HG02798 (cell line): ENCODE measurements around the gene SLC16A9.

ENCODE experiments used
- ATAC-seq: cut with Tn5 transposase; IDR thresholded peaks from one replicate; pipeline ENCODE4 v1.9.1; 2021; ENCODE audit warnings: mild to moderate bottlenecking; ENCODE audit not compliant: unreplicated experiment, poor library complexity

SLC16A9 gene

DNA sequence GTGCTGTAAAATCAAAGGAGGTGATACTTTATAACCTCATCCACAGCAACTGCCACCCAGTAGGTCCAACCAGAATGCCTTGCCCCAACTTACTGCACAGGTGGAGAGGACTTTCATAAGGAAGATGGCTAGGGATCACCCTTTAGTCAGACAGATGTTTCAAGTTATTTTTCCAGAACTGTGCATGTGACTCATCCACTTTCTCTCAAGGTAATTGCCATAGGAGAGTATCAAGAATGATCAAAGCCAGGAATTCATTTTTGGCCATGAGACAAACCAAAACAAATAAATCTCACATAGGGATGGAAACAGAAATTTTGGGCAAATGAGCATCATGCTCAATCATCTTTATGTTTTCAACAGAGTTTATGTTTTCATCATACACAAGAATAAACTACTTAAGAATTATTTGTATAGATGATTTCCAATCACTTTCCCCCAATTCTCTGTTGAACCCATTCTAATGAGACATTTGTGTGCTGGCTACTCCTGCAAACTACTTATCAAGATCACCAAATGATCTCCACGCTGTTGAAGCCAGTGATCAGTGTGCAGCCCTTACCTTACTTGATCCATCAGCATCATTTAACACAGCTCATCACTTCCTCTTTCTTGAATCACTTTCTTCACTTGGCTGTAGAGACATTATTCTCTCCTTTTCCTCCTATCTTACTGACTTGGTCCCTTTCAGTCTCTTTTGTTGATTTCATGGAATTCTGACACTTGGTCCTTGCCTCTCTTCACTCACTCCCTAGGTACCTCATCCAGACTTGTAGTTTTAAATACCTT, 74.0 kb downstream of the SLC16A9 start:
- ATAC-seq, result no peak

DNA sequence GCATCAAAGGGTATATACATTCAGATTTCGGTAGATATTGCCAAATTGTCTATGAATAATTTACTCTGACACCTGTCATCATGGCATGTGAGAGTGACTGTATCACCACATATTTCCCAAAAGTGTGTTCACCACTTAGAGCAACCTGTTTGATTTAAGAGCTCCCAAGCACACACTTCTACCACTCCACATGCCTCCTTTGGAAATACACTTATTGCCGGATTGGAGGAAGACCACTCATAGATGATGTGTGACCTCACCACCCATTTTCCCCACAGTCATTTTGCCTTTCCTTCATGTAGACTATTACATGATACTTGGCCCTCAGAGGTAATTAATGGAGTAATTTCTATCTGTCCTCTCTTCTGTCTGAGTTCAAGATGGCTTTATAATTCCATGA, 75.5 kb downstream of the SLC16A9 start:
- ATAC-seq, result no peak

DNA sequence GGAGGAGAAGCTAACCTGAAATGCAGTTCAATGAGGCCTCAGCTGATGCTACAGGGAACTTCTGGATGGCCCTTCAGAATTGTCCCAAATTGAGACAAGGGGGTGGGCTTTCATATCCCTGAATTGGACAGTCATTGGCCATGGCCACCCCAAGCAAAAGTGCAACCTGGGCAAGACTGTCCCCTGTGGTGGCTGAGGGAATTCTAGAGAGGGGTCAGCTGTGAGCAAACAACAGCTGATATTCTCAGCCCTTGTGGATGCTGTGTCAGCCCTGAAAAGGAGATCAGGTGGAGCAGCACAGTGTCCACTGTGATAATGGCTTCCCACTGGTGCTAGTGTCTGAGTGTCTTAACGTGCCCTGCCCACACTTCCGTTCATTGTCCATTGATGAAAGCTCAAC, 76.6 kb downstream of the SLC16A9 start:
- ATAC-seq, result no peak

DNA sequence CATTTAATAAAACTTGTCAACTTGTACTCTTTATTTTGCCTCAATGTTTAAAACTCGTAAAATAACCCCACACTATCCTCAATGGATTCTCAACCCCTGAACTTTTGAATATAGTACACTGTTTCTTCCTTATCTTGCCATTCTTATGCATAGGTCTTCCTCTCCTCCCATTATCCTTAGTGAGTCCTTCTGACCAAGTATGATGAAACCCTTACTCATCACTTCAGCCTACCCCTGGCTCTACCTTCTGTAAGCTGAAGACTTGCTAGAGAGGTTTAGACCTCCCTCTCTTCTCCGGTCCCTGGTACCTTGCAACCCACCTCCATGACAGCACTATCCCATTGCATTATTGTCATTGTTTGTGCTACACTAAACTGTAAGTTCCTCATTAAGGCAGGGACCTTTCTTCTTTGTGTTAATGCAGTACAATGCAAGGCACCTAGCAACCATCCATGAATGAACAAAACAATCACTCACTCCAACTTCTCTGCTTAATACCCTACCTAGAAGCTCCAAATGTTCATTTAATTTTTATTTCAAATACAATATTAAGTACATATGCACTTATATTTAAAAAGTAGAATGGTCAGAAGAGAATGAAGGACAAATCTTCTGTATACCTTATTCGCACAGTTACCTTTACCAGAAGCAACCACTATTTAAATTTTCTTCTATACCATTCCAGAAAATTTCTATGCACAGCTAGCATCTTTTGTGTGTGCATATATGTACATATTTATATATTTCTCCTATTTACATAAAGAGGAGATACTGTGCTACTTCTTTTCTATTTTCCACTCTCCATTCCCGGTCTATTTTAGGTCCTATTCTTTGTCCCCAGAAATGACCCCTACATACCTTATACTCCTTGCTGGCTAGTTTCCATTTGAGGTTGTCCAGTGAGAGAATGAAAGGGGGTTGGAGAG, 77.5 kb downstream of the SLC16A9 start:
- ATAC-seq, result no peak

DNA sequence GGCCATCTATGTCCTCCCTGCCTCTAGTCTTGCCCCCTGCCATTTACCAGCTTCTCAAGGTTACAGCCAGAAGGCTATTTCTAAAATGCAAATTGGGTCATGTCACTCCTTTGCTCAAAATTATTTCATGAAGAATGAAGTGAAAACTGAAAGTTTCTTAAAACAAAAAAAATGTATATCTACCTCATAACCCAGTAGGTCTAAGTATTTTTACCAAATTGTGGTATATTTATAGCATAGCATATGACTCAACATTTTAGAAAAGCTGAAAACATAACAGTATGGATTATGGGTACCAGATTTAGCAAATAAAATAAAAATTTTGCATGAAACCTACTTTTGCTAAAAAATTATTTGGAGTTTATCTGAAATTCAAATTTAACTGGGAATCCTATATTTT, 78.4 kb downstream of the SLC16A9 start:
- no peak for ATAC-seq

DNA sequence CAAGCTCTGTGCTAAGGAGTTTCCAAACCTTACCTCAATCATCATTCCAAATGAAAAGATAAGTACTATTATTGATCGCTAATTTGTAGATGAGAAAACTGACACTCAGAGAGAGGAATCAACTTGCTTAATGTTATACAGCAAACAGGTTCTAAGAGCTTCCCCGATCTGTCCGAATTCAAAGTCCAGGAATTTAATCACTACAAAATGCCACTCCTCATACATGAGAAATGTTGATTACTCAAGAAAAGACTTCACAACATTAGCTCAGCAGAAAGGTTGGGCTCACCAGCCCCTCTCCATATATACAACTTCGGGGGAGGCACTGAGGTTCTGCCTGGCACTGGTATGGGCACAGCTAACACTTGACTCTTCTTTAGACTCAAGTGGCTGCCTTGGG, 80.7 kb downstream of the SLC16A9 start:
- no peak for ATAC-seq

DNA sequence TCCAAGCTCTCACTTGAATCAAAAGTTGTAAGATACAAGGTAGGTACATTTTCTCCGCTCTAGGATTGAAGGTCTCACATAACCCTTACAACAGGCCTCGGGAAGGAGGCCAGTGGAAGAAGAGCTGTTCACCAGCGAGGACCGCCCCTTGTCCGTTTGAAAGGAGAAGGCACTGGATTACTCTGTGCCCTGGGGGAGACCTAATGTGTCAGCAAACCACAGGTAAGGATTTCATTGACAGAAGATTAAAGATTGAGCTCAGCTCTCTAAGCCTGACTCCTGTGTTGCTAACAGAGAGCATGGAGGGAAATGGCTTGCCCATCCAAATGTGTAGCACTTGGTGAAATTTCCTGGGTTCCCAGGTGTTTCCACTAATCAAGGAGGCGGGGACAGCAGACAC, 81.2 kb downstream of the SLC16A9 start:
- no peak for ATAC-seq

DNA sequence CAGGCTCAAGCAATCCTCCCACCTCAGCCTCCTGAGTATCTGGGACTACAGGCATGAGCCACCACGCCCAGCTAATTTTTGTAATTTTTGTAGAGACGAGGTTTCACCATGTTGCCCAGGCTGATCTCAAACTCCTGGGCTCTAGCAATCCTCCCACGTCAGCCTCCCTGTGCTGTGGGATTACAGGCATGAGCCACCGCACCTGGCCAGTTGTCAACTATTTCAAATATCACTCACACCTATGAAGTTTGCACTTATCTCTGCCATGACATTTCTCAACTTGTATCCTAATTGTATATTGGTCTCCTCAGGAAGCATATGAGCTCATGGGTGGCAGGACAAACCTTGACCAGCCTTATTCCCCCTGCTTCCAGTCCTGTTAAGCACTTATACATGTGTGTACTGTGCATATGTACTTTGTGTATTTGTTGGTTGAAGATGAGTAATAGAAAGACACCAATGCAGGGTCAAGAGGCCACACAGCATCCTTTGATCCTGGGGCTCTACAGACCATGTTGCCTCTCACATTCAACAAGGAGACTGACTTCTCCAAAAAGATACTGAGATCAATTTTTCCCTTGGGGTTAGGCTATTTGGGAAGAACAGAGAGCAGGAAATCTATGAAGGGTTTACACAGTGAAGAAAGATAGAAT, 82.2 kb downstream of the SLC16A9 start:
- ATAC-seq, result no peak

DNA sequence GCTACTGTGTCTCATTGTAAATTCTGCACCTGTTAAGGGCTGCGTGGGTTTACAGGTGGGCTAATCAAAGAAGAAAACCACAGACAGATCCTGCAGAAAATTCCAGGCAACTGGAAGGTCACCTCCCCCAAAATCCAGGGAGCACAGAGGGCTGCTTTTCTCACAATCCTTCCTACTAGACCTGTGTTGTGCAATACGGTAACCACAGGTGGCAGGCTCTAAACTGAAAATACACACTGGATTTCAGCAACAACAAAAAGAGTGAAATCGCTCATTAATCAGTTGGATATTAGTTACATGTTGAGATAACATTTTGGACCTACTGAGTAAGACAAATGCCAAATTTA, 83.2 kb downstream of the SLC16A9 start:
- ATAC-seq, result no peak

DNA sequence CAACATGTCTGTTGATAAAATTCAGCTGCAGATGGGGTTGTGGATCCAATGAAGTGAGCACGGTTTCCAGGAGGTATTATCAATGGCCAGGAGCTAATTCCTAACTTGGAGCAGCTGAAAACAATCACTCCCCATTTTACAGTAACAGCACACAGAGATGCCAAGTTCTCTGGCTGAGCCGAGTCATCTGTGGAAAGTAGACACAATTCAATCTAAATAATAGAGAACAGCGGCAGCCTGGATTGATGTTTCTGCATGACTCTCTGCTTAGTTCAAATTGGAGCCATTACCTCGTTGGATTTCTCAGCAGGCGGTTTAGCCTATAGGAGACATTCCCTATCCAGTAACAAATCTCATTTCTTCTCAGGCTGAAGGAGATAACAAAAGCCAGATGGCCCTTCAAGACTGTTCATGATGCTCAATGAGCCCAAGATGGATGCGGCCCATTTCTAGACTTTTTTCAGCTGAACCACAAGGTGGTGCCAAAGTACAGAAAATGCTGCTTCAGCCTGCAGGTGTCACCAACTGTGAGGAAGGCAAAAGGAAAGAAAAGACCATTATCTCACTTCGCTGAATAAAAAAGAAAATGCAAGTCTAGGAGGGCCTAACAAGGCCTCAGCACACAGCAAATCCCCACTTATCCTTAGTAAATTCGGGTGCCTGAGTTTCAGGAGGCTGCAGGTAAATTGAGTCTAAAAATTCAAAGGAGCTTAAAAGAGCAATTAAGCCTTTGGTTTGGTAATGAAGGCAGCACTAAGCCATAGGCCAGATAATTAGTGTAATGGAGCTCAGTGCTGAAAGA, 83.7 kb downstream of the SLC16A9 start:
- peak; percentile 89 for ATAC-seq

DNA sequence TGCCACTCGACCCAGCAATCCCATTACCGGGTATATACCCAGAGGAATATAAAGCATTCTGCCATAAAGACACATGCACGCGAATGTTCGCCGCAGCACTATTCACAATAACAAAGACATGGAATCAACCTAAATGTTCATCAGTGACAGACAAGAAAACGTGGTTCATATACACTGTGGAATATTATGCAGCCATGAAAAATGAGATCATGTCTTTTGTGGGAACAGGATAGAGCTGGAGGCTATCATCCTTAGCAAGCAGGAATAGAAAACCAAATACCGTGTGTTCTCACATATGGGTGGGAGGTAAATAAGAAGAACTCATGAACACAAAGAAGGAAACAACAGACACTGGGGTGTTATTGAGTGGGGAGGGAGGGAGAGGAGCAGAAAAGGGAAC, 84.7 kb downstream of the SLC16A9 start:
- ATAC-seq, result no peak

DNA sequence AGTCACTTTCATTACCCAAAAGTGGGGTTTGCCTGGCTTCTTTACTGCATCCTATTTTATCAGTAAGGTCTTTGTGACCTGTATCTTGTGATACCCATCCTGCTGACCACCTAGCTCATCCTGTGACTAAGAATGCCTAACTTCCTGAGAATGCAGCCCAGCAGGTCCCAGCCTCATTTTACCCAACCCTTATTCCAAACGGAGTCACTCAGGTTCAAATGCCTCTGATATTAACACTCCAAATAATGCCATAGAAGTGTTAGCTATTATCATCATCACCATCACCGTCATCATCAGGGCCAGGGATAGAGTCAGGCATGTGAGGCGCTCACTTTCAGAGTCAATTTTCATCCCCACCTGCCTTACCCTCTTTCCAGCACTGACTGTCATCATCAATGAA, 85.5 kb downstream of the SLC16A9 start:
- ATAC-seq, result no peak

DNA sequence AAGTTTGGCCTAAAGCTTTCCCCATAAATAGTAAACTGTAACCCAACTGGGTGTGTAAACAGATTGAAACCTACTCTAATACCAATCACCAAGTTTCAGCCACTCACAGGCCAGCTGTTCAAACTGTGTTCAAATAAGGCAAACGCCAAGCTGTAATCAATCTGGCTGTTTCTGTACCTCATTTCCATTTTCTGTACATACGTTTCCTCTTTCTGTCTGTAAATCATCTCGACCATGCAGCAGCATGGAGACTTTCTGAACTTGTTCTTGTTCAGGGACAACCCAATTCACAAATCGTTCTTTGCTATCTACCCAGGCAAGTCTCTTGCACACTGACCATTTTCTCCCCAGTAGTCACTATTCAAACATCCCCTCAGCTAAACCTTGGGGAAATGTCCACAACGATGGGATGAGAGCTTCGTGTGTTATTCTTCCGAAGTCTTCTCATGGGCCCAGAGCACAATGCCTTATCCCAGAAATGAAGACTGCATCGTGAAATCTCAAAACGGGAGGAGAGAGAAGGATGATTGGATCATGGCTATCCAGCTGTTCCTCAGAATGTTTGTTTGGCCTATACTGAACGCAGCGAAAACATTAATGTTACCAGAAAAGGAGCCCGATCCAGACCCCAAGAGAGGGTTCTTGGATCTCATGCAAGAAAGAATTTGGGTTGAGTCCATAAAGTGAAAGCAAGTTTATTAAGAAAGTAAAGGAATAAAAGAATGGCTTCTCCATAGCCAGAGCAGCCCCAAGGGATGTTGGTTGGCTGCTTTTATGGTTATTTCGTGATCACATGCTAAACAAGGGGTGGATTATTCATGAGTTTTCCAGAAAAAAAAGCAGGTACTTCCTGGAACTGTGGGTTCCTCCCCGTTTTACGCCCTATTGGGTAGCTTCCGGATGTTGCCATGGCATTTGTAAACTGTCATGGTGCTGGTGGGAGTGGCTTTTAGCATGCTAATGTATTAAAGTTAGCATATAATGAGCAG, 86.2 kb downstream of the SLC16A9 start:
- no peak for ATAC-seq

DNA sequence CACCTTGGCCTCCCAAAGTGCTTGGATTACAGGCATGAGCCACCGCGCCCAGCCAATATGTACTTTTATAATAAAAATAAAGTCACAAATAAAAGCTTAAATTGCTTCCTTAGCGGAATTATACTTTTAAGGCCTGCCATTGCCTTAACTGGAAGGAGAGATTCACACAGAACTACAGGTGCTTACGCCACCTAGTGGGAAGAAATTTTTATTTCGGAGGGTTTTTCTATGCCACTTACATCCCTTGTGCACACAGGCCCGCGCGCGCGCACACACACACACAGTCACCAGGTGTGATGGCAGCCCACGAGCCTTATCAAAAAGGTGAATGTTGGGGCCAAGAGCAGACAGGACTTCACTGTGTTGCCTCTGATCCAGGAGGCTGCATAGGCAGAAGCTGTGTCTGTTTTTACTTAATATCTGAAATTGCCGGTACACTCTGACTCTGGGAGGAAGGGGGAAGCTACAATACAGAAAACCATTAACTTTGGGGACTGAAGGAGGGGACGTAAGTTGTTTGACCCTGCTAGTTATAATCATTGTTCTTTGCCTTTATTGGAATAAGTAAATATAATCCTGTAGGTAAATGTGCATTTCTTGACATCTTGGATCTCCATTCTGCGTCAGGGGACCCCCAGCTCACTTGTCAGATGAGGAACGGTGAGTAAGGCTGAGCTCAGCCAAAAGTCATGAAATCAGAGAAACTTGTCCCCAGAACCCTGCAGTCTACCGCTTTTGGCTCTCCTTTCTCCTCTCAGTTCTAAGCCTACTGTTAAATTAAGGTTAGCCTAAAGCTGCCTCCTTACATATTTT, 87.1 kb downstream of the SLC16A9 start:
- ATAC-seq, result no peak

DNA sequence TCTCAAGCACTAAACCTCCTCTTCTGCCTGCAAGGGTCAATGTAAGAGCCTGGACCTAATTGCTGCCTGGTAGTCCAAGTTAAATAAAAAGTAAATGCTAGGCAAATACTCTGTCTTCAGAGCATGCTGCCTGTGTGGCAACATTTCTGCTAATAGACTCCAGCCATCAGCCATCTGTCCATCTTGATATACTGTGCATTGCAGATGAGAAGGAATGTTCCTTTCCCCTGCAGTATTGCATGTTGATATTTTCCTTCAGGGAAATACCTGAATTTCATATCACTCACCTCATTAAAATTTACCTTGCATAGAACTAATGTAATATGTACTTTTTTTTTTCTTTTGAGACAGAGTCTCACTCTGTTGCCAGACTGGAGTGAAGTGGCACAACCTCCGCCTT, 87.9 kb downstream of the SLC16A9 start:
- ATAC-seq, result no peak

DNA sequence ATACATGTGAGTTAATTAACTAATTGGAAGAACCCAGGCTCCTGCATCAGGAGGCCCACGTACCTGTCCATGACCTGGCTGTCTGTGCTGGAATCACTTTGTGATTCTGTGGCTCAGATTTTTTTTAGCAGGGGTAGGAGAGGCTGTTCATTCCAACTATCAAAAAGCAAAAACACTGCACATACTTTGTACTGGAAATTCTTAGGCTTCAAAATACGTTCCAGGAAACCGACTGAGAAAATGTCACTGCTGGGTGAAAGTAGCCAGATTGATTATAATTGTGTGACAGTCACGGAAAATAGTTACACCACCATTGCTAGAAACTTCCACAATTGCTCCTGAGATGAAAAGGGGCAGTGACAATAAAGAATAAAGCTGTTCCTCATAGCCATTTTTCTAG, 91.0 kb downstream of the SLC16A9 start:
- no peak for ATAC-seq

DNA sequence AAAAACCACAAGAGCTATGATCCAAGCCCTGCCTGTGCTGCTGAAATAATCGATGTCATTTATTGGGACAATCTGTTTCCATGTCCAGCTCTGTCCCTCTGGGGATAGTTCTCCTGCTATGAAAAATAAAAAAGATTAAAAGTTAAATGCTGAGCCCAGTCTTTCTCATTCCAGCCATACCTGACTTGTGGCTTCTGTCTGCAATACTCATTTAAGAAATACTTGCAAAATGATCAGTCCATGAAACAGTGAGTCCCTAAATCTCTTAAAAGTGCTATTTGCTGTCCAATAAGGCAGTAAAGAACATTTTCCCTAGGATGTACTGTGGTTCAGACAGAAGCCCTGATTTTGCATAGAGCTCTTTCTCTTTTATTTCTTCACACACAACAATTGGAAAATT, 91.7 kb downstream of the SLC16A9 start:
- ATAC-seq, result no peak

DNA sequence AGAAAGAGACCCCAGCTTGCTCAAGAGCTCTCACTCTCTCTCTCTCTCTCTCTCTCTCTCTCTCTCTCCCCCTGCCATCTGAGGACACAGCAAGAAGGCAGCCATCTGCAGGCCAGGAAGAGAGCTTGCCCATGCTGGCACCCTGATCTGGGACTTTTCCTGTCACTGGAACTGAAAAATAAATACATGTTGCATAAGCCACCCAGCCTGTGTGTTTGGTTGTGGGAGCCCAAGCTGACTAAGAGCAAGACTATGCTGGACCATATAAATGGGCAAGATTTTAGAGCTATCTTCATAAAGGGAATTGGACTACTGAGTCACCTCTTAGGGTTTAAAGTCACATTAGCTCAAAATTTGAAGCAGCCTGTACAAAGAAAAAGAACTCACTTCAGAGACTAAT, 98.6 kb downstream of the SLC16A9 start:
- ATAC-seq, result no peak
